Measurements from ENCODE around the gene IFITM2. TPM values are rescaled to one million over a fixed set of nuclear protein-coding genes. Genes with fewer than 3 reads are reported as not detected.
"Not testable (repeated sequence)": the region's sequence is repeated elsewhere in the genome, so short reads cannot be mapped to it uniquely, and the experiment has no call there.

Gene IFITM2
- total RNA-seq, 2 experiments from 2014 or later, result 1,561 to 1,733 TPM

GRCh38 chr11:309979-310572 is 2.5 kb downstream of the IFITM2 start:
- Mint-ChIP-seq H3K4me1 (peaks cover 39% of the 10 kb centered on the region), H3K36me3 (ENCODE audit: low read depth) (peaks cover 34% of the 10 kb centered on the region), H3K4me3 (peak overlapping the region; percentile 90), H3K27ac (peak overlapping the region; percentile 98)
- POLR2A ChIA-PET, result interaction anchor here (0.7 to 1.0 kb wide), 2 partner anchors 30 to 45 kb away, joined by 3 to 5 read pairs; no protein-coding TSS in a partner anchor
- CTCF ChIA-PET, result interaction anchor here (1.1 to 1.5 kb wide), 2 partner anchors 19 to 209 kb away, joined by 3 to 5 read pairs; no protein-coding TSS in a partner anchor
- H3K9me3 Mint-ChIP-seq, DNase-seq, H3K27me3 Mint-ChIP-seq: not testable (repeated sequence)

DNA sequence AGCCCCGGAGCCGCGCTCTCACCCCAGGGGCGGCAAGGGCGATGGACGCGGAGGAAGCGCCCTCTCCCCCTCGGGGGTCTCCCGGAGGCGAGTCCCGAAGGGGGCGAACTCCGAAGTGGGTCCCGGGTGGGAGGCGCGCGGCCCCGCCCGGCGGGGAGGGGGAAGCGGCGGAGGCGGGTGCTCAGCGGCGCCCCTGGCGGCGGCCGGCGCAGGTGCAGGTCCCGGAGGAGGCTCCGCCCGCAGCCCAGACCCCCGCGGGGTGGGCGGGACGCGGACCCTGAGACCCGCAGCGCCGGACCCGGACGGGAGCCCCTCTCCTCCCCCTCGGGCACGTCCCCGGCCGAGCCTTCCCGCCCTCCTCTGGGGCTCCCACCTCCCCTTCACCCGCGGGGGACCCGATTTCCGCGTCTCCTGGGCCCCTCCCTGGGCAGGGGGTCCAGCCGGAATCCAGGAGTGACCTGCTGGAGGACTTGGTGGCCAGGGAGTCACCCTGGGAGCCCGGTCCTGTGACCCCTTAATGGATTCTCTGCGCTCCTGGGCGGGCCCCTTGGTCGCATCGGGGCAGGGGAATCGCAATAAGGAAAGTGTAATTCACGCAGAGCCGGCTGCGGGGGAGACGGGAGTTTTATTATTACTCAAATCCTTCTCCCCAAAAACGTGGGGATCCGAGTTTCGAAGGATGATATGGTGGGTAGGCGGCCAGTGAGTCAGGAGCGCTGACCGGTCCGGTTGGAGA is 3.6 kb downstream of the IFITM2 start:
- POLR2A ChIA-PET, result interaction anchor here (1.3 kb wide), 1 partner anchor 16 kb away, joined by 9 read pairs; no protein-coding TSS in a partner anchor
- H3K27me3 Mint-ChIP-seq, H3K9me3 Mint-ChIP-seq: not testable (repeated sequence)
- DNase-seq, result peak; percentile 34
- H3K36me3 Mint-ChIP-seq (ENCODE audit: low read depth), result peaks cover 40% of the 10 kb centered on the region
- H3K4me3 Mint-ChIP-seq, result peak overlapping the region; percentile 92
- H3K27ac Mint-ChIP-seq, result peak overlapping the region; percentile 99
- CTCF ChIA-PET, result interaction anchor here (1.1 to 2.1 kb wide), 4 partner anchors 14 to 61 kb away, joined by 3 to 8 read pairs (median 4); no protein-coding TSS in a partner anchor
- peaks cover 30% of the 10 kb centered on the region for H3K4me1 Mint-ChIP-seq

DNA sequence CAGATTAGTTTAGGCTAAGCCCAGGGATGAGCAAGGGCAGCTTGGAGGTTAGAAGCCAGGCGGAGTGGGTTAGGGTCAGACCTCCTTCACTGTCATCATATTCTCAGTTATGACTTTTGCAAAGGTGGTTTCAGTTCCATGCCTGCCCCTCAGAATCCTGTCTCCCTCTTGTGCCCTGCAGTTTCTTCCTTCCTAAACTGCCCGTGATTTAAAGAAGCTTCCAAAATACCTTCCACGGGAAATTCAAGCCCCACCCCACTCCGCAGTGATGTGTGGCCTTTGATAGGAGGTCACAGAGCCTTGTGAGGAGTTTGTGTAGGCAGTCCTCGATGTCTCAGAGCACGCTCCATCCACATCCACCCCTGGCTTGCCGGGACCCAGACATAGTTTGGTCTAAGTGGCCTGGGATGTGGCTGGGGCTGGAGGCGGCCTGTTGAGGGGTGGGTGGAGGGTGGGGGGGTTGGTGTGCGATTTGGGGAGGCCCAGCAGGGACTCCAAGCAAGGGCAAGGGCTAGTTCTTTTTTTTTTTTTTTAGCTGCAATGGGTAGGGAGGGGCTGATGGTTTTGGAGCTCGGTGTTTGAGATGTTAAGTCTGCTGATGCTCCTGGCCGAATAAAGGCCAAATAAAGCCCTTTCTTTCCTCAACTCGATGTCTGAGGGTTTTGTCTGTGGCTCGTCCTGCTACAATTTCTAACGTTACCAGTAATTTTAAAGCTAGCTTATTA is 4.6 kb downstream of the IFITM2 start:
- peak; percentile 59 for DNase-seq
- H3K27me3 Mint-ChIP-seq, result no peaks in the 10 kb centered on the region
- POLR2A ChIA-PET, result interaction anchor here (0.6 to 1.3 kb wide), 5 partner anchors 12 to 44 kb away, joined by 3 to 9 read pairs (median 5); no protein-coding TSS in a partner anchor
- peak overlapping the region; percentile 99 for H3K27ac Mint-ChIP-seq
- CTCF ChIA-PET, result interaction anchor here (0.7 to 2.1 kb wide), 7 partner anchors 13 to 62 kb away, joined by 3 to 8 read pairs (median 3); no protein-coding TSS in a partner anchor
- H3K36me3 Mint-ChIP-seq (ENCODE audit: low read depth), result peaks cover 50% of the 10 kb centered on the region
- H3K4me1 Mint-ChIP-seq, result peaks cover 24% of the 10 kb centered on the region
- no peaks in the 10 kb centered on the region for H3K9me3 Mint-ChIP-seq
- peak overlapping the region; percentile 92 for H3K4me3 Mint-ChIP-seq

DNA sequence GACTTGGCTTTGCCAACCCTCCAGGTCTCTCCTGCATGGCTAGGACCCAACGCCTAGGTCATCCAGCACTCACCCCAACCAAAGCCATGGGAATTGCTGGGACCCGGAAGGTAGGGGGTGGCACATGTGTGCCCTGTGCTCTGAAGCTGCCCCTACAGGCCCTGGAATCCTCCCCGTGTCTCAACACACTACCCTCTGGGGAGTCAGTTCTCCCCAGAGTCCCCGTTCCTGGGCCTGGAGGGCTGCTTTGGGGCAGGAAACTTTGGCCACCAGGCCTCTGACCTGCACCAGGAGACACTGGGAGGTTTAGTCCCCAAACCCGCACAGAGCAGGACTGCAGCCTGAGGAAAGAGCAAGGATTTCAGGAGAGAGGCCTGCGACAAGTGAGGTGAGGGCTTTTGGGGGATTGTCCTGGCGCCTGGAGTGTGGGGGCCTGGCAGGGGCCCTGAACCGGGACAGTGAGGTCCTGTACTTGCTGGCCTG is 5.7 kb downstream of the IFITM2 start:
- peaks cover 21% of the 10 kb centered on the region for H3K4me1 Mint-ChIP-seq
- POLR2A ChIA-PET, result no interaction called here
- H3K27me3 Mint-ChIP-seq, result no peaks in the 10 kb centered on the region
- H3K36me3 Mint-ChIP-seq (ENCODE audit: low read depth), result peaks cover 53% of the 10 kb centered on the region
- H3K4me3 Mint-ChIP-seq, result peak overlapping the region; percentile 92
- no peak for DNase-seq
- no peaks in the 10 kb centered on the region for H3K9me3 Mint-ChIP-seq
- H3K27ac Mint-ChIP-seq, result peak overlapping the region; percentile 99
- CTCF ChIA-PET, result interaction anchor here (0.7 to 2.1 kb wide), 2 partner anchors 14 to 41 kb away, joined by 3 to 8 read pairs; no protein-coding TSS in a partner anchor

- Mint-ChIP-seq H3K27ac (peak within 1 kb of the TSS; percentile 99), H3K4me1 (peaks cover 21% of the 10 kb centered on the region), H3K27me3 (no peaks in the 10 kb centered on the region), H3K4me3 (peak within 1 kb of the TSS; percentile 92), H3K36me3 (ENCODE audit: low read depth) (peaks cover 50% of the 10 kb centered on the region), H3K9me3 (no peaks in the 10 kb centered on the region)
- POLR2A ChIA-PET, result interaction anchor here (1.4 kb wide), 1 partner anchor 107 kb away, joined by 4 read pairs; the partner anchor contains the start of genes BET1L and RIC8A
- CTCF ChIA-PET, result no interaction called here
- DNase-seq, result peak; percentile 85
Observed at GRCh38 chr11:313787-314553, 6.4 kb downstream of the IFITM2 start, which contains the start of gene IFITM1. TSS of gene IFITM1 (plus strand) at chr11:314040. CDS start at chr11:314171, 131 bp downstream.

- Mint-ChIP-seq H3K4me1 (peaks cover 19% of the 10 kb centered on the region), H3K4me3 (peak overlapping the region; percentile 92), H3K27ac (peak overlapping the region; percentile 99), H3K36me3 (ENCODE audit: low read depth) (peaks cover 46% of the 10 kb centered on the region)
- CTCF ChIA-PET, DNase-seq, H3K9me3 Mint-ChIP-seq, H3K27me3 Mint-ChIP-seq: not testable (repeated sequence)
- POLR2A ChIA-PET, result interaction anchor here (1.4 kb wide), 1 partner anchor 107 kb away, joined by 4 read pairs; the partner anchor contains the start of genes BET1L and RIC8A
Observed at GRCh38 chr11:314554-314875, 6.9 kb downstream of the IFITM2 start.

GRCh38 chr11:315051-315481 is 7.5 kb downstream of the IFITM2 start:
- peaks cover 43% of the 10 kb centered on the region for H3K36me3 Mint-ChIP-seq (ENCODE audit: low read depth)
- H3K4me1 Mint-ChIP-seq, result peaks cover 21% of the 10 kb centered on the region
- ChIA-PET CTCF (interaction anchor here (1.2 to 1.7 kb wide), 3 partner anchors 13 to 49 kb away, joined by 3 to 6 read pairs (median 4); no protein-coding TSS in a partner anchor), POLR2A (interaction anchor here (0.8 to 1.4 kb wide), 3 partner anchors 12 to 108 kb away, joined by 3 to 6 read pairs (median 4); partner anchors contain the start of genes BET1L and RIC8A)
- H3K4me3 Mint-ChIP-seq, result peak overlapping the region; percentile 92
- H3K27ac Mint-ChIP-seq, result peak overlapping the region; percentile 99
- no peaks in the 10 kb centered on the region for H3K9me3 Mint-ChIP-seq
- no peaks in the 10 kb centered on the region for H3K27me3 Mint-ChIP-seq
- peak; percentile 41 for DNase-seq

GRCh38 chr11:315516-315994 is 7.9 kb downstream of the IFITM2 start:
- H3K9me3 Mint-ChIP-seq, result no peaks in the 10 kb centered on the region
- H3K4me3 Mint-ChIP-seq, result peak overlapping the region; percentile 92
- ChIA-PET CTCF (interaction anchor here (1.2 to 1.7 kb wide), 5 partner anchors 11 to 65 kb away, joined by 3 to 6 read pairs (median 4); no protein-coding TSS in a partner anchor), POLR2A (interaction anchor here (0.8 to 1.4 kb wide), 3 partner anchors 11 to 108 kb away, joined by 3 to 6 read pairs (median 4); partner anchors contain the start of genes BET1L and RIC8A)
- no peaks in the 10 kb centered on the region for H3K27me3 Mint-ChIP-seq
- H3K36me3 Mint-ChIP-seq (ENCODE audit: low read depth), result peaks cover 48% of the 10 kb centered on the region
- DNase-seq, result no peak
- H3K27ac Mint-ChIP-seq, result peak overlapping the region; percentile 99
- H3K4me1 Mint-ChIP-seq, result peaks cover 25% of the 10 kb centered on the region

GRCh38 chr11:316031-316701 is 8.6 kb downstream of the IFITM2 start:
- peaks cover 48% of the 10 kb centered on the region for H3K36me3 Mint-ChIP-seq (ENCODE audit: low read depth)
- CTCF ChIA-PET, result interaction anchor here (0.7 to 2.0 kb wide), 11 partner anchors 7 to 79 kb away, joined by 3 to 7 read pairs (median 4); no protein-coding TSS in a partner anchor
- H3K4me1 Mint-ChIP-seq, result peaks cover 30% of the 10 kb centered on the region
- H3K9me3 Mint-ChIP-seq, result no peaks in the 10 kb centered on the region
- DNase-seq, result peak; percentile 63
- no peaks in the 10 kb centered on the region for H3K27me3 Mint-ChIP-seq
- peak overlapping the region; percentile 92 for H3K4me3 Mint-ChIP-seq
- POLR2A ChIA-PET, result interaction anchor here (0.6 to 1.6 kb wide), 7 partner anchors 11 to 81 kb away, joined by 3 to 7 read pairs (median 3); no protein-coding TSS in a partner anchor
- peak overlapping the region; percentile 95 for H3K27ac Mint-ChIP-seq

- Mint-ChIP-seq H3K4me1 (peaks cover 29% of the 10 kb centered on the region), H3K27ac (peak overlapping the region; percentile 95), H3K9me3 (no peaks in the 10 kb centered on the region), H3K27me3 (no peaks in the 10 kb centered on the region), H3K4me3 (peak overlapping the region; percentile 92), H3K36me3 (ENCODE audit: low read depth) (peaks cover 48% of the 10 kb centered on the region)
- ChIA-PET CTCF (interaction anchor here (0.5 to 2.0 kb wide), 11 partner anchors 8 to 80 kb away, joined by 3 to 9 read pairs (median 4); no protein-coding TSS in a partner anchor), POLR2A (interaction anchor here (0.6 to 1.7 kb wide), 12 partner anchors 8 to 479 kb away, joined by 3 to 18 read pairs (median 4); no protein-coding TSS in a partner anchor)
- no peak for DNase-seq
Observed at GRCh38 chr11:316891-317301, 9.3 kb downstream of the IFITM2 start.

Measured in activated CD4-positive, alpha-beta T cell treated with anti-CD3 and anti-CD28 coated beads, Interleukin-2, amount 10 ng/mL, durations not matched to agents 7 days and 5 days (primary cell).